Hematopoietic multipotent progenitor cell treated with erythropoietin and hydrocortisone succinate and interleukin-3 and kit ligand, for 6 days (in vitro differentiated cells): Measurements from ENCODE around the gene RPS6KA4.
"Not testable (repeated sequence)": the region's sequence is repeated elsewhere in the genome, so short reads cannot be mapped to it uniquely, and the experiment has no call there.

ENCODE experiments used
- DNase-seq: peaks from one replicate; pipeline ENCODE4 v3.0.0-alpha.2; 2015

The RPS6KA4 gene

DNA sequence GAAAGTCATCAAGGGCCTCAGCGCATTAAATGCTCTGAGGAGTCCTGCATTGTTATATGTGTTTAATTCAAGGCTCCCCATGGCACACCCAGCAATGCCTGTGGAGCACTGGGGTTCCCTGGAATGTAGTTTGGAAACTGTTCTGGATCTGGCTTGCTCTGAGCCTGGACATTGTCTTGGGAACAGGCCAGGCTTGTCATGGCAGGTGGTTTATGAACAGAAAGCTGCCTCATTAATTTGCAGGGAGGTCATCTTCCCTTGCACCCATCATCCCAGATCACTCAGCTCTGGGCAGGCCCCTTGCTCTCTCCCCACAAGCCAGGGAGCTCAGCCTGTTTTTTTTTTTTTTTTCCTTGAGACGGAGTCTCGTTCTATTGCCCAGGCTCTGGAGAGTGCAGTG lies 32.9 kb downstream of the RPS6KA4 start:
- no peak for DNase-seq

DNA sequence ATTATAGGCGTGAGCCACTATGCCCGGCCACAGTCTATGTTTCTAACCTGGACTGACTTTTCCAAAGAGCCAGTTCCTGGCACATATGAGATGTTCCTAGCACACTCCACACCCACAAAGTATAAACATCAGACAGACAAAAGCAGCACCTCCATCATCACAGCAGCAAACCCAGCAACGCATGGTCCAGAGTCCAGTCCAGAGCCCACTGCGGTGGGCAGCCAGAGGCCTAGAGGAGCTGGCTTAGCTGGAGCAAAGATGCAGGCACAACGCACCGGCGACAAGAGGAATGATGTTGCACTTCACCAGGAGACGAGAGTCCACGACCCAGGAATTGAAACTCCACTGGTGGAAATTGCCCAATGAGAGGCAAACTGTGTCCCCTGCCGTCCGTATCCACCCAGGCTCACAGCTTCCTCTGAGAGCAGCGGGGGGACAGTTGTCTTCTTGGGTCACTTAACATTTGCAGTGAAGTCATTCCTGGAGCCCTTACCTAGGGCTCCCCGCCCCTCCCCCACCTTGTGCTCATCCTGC lies 36.6 kb downstream of the RPS6KA4 start:
- no peak for DNase-seq

DNA sequence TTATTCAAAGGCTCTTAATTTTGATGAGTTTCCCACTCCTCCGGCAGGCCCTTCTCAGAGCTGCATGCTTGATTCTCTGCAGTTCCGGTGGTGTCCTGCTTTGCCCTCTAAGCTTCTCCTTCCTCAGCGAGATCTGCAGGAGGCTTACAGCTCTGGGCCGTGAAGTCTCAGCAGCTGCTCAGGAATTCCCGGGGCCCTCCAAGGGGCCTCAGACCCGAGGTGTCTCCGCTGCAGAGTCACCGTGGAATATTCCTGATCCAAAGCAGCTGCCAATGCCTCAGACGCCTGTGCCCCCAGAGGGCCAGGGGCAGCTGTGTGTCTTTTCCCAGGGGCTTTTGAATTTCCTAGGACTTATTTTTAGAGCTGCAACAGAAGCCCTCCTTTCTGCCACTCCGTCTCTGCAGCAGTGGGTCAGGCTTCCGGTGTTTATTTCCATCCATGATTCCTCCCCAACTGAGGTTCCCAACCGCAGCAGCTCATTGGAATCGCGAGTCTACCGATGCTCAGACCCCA lies 37.2 kb downstream of the RPS6KA4 start:
- DNase-seq = no peak

DNA sequence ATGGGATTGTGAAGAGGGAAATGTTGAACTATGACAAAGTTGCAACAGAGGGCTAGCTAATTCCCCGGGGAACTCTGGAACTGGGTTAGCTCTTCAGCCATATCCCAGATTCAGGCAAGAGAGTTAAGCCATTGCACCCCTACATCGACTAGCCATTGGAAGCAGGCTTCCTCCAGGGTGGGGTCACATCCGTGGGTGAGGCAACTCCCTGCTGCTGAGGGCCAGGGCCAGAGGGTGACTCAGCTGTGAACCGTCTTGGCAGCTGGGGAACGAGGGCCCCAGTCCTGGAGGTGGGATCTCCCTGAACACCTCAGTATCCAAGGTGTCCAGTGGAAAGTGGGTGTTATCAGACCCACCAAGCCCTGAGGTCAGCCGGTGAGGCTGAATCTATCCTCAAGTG lies 41.1 kb downstream of the RPS6KA4 start:
- DNase-seq = peak; percentile 63

DNA sequence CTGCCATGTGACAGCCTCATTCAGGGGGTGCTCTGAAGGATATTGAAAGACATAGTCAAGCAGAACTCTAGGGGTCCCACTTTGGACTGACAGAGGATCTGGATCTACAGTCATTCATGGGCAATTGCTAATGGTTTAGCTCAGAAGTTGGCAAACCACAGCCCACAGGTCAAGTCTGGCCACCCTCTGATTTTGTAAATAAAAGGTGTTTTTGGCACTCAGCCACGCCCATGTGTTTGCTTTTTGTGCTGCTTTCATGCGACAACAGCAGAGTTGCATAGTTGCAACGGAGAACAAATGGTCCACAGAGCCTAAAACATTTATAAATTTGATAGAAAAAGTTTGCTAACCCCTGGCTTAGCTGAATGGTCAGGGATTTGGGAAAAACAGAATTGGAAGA lies 41.7 kb downstream of the RPS6KA4 start:
- no peak for DNase-seq

DNA sequence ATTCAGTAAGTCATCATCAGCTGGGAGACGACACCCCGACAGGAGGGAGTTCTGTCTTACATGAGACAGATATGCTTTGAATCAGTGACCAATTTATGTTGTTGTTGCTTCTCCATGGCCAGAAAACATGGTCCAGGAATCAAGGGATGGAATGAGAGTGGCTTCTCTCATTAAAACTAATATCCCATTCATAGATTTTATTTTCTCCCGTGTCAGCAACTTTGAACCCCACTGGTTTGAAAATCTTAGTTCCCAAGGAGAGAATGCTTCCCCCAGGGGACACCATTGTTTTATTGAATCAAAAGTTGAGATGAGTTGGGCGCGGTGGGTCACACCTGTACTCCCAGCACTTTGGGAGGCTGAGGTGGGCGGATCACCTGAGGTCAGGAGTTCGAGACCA lies 42.8 kb downstream of the RPS6KA4 start:
- no peak for DNase-seq

DNA sequence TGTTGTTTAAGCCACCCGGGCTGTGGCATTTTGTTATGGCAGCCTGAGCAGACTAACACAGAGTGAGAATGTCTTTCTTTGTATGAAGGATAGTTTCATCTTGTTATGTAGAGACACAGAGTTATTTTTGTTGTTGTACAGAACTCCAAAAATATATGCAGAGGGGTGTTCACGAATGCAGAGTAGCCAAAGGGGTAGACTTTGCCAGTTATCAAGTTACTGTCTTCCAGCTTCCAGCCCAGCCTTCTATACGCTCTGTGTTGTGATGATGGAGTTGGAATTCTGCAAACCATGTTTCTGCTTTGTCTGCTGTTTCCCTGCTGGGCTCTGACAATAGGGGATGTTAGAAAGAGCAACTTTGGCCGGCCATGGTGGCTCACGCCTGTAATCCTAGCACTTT lies 44.1 kb downstream of the RPS6KA4 start:
- no peak for DNase-seq

DNA sequence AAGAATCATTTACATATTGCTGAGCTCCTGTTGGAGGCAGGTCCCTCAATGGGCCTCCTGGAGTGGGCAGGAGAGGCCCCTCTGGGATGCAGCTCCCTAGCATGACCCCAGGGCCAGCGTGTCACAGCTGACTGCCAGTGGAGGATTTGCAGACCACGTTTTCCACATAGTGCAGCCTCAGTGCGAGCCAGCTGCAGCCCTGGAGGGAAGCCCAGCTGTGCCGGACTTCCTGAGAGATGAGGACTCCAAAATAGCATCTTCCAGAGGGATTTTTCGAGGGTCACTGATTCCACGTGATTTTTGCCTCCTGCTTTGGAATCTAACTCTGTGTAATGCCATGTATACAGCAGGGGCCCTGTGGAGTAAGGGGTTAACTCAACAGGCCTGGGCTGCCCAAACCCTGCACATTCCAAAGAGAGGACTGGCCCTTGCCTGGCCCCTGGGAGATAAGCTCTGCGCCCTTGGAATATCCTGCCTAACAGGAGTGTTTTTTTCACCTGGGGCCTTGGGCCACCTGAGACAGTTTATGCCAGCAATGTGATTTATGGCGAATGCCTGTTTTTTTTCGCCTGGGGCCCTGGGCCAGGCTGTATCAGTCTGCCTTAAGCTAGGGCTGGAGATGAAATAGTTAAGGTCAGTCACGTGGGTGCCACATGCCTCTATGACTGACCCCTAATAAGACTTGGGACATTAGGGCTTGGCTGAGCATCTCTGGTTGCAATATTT lies 47.4 kb downstream of the RPS6KA4 start:
- DNase-seq = no peak

DNA sequence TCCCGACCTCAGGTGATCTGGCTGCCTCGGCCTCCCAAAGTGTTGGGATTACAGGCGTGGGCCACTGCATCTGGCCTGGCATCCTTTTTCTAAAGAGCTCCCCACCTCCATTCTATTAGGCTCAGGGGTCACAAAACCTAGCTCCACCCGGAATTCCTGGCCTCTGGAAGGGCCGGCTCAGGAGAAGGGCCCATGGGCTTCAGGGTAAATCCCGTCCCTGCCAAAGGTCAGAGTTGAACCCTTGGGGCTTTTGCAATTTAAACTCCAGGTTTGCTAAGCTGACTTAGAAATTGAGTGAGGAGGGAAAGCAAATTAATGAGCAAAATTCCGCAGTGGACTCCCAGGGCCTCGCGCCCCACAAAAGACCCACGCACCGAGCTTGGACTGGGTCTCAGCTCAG lies 48.3 kb downstream of the RPS6KA4 start:
- DNase-seq = no peak

DNA sequence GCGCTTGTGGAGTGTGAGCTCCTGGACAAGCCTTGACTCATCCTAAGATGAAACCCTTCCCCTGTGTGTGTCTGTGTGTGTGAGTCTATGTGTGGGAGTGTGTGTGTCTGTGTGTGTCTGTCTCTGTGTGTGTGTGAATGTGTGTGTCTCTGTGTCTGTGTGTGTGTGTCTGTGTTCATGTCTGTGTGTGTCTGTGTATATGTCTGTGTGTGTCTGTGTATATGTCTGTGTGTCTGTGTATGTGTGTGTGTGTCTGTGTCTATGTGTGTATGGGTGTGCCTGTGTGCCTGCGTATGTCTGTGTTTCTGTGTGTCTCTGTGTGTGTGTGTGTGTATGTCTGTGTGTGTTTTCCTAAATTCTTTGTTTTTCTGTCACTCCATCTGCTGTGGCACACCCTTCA lies 48.7 kb downstream of the RPS6KA4 start:
- DNase-seq = no peak

DNA sequence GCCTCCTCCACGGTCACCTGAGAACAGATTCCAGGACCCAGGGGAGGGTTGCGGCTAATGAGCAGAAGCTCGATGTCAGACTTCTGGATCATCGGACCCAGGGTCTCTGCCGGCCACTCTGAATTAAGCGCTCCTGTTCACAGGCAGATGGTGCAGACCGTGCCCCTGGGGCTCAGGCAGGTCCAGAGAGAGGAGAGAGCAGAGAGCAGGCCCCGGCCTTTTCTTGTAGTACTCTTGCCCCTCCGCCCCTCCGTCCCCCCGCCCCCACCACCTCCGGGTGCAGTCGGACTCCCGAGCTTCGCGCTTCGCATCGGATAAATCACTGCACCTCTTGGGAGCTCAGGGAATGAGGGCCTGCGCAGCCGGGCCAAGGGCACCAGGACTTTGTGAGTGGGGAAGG lies 50.3 kb downstream of the RPS6KA4 start:
- DNase-seq = no peak

DNA sequence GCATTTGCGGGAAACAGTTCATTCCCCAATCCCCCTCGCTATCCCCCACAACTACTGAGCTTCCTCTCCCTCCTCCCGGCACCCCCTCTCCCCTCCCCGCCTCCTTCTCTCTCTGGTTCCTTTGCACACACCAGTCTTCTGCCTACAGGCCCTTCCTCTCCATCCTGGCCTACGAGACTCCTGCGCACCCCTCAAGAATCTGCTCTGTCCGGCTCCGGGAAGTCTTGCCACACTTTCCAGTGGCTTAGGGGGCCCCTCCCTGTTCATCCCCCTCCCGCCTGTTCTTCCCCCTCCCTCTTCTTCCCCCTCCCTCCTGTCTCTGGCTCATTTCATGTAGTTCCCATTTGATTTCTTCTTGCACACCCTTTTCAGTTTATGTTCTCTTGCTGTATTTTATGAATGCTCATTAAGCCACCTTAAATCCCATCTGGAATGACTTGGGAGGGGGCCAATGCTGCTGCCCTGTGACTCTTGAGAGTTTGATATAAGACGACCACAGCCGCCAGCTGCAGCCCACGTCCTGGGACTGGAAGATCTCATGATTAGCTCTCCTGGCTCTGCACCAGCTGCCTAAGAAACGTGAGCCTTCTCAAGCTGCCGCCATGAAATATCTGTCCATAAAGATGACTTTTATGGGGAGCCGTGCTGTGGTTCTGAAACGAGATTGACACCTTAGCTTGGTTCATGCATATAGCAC lies 50.9 kb downstream of the RPS6KA4 start:
- DNase-seq = no peak

DNA sequence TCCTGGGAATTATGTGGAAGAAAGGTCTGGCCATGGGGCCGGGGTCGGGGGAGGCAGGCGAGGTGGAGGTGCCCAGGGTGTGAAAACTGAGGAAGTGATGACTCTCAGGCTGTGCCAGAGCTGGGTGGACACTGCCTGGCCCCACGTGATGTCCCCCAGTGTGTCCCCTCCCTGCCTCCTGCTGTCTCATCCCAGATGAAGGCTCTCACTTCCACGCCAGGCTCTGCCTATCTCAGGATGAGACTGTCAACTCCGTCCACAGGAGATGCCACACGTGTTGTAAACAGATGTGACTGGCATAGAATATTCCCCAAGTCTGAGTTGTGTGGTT lies 51.4 kb downstream of the RPS6KA4 start:
- DNase-seq = no peak

DNA sequence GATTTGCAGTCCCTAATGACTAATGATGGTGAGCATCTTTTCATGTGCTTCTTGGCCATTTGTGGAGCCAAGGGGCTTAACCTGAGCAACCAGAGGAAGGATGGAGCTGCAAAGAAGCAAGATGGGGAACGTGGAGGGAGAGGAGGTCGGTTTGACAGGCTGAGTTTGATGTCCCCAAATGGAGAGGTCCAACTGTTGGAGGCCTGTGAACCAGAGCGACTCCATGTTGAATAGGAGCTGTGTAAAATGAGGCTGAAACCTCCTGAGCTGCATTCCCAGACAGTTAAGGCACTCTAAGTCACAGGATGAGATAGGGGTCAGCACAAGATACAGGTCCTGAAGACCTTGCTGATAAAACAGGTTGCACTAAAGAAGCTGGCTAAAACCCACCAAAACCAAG lies 54.5 kb downstream of the RPS6KA4 start:
- DNase-seq = no peak

DNA sequence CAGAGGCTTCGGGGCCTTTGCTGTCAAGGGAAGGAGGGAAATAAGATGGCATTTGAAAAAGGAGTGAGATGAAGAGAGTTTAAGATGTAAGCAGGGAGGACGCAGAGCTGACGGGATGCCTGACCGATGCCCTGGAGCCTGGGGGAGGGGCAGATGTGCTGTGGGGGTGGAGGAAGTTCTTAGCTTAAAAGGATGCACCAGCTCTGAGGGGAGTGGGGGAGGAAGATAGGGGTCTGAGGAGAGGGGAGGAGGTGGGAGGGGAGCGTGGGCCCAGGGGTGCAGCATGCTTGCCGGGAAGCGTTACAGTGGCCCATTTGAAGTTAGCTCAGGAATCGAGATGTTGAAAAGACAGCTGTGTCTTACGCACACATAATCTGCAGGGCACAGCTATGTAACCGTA lies 56.3 kb downstream of the RPS6KA4 start:
- DNase-seq = no peak

DNA sequence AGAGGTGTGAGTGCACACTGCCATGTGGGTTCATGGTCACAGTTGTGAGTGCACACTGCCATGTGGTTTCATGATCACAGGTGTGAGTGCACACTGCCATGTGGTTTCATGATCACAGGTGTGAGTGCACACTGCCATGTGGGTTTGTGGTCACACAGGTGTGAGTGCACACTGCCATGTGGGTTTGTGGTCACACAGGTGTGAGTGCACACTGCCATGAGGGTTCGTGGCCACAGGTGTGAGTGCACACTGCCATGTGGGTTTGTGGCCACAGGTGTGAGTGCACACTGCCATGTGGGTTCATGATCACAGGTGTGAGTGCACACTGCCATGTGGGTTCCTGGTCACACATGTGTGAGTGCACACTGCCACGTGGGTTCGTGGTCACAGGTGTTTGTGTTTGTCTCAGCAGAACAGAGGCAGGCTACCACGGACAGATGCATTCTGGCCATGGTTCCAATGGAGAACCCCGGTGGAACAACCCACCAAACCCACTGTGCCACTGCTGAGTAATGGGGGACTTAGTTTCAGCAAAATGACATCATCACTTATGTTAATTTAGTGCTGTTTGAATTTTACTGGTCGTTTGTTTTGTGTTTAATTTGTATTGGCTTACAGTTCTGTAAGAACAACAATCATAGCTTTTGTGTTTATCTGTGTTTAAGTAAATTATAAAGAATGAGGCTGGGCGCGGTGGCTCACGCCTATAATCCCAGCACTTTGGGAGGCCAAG lies 57.2 kb downstream of the RPS6KA4 start:
- no peak for DNase-seq

DNA sequence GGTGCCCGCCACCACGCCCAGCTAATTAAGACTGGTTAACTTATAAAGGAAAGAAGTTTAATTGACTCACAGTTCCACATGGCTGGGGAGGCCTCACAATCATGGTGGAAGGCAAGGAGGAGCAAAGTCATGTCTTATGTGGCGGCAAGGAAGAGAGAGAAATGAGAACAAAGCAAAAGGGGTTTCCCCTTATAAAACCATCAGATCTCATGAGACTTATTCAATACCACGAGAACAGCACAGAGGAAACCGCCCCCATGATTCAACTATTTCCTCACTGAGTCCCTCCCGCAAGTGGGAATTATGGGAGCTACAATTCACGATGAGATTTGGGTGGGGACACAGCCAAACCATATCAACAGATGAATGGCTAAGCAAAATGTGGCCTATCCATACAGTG lies 59.3 kb downstream of the RPS6KA4 start:
- DNase-seq = not testable (repeated sequence)

DNA sequence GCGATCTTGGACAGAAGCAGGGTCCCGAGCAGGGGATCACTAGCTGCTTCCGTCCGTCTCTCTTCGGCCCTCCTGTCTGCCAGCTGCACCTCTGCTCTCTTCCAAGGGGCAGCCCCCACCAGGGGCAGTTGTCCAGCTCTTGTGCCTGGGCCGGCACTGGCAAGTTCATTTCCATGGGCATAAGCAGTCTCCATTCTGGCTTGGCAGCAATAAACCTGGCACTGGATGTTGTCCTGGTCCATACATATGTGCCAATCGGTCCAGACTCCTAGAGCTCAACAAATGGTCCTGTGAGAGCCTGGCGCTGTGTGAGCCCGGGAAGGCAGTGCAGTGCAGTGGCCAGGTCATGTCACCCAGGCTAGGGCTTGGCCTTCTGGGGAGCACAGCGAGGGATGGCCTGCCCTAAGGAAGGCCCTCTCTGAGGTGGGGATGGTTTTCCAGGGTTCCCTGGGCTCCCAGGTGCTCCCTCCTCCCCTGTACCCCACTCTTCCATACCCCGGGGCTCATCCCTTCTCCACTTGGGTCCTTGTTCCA lies 60.4 kb downstream of the RPS6KA4 start:
- DNase-seq = no peak

DNA sequence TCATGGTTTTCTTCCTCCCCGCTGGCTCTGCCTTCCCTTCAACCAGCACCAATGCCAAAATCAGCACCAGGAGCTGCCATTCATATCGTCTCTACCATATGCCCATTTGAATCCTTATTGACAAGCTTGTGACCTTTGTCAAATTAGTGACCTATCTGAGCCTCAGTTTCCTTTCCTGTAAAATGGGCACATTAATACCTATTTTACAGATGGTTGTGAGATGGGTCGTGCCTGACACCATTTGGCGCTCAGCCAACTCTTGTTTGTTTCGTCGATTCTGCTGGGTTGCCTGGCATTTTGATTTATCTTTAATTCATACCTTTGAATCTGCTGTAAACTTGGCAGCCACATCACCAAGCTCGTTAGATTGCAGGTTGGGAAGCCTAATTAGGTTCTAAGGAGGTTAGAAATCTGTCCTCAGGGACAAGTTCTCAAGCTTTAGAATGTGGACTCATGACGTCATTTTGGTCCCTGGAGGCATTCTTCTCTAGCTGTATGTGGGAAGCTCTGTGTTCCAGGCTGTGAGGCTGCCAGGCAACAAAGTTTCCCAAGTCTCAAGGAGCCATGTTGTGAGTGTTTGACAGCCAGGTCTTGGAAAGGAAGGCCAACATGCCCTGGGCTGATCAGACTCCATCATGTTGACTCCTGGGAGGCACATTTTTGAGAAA lies 61.0 kb downstream of the RPS6KA4 start:
- no peak for DNase-seq
